WTC11 (cell line): ENCODE measurements around the gene HSPG2. TPM values are rescaled to one million over a fixed set of nuclear protein-coding genes. Genes with fewer than 3 reads are reported as not detected.

Experiments
- ATAC-seq: fragments of 200-7000 bp; cut with Tn5 transposase; 2 replicates; pipeline ENCODE4 v1.10.0; 2021; ENCODE audit warnings: mild to moderate bottlenecking, moderate library complexity
- CTCF ChIA-PET: fragments of 300-600 bp; sonication (Branson Sonifier 250); formaldehyde crosslinking; loops from one replicate; lab custom pipeline; 2021; ENCODE audit warnings: antibody characterized with exemption; lab: Charles Lee
- POLR2A ChIA-PET: fragments of 350-600 bp; sonication (Branson Sonifier 250); formaldehyde crosslinking; loops from one replicate; lab custom pipeline; 2021; ENCODE audit warnings: antibody characterized with exemption; lab: Charles Lee
- DNase-seq: peaks from one replicate; pipeline ENCODE4 v3.0.0; 2021; ENCODE audit warnings: low spot score
- H3K27ac Mint-ChIP-seq: 2 replicates; pipeline ENCODE4 v1.8.0; 2021; ENCODE audit warnings: mixed read lengths
- H3K27me3 Mint-ChIP-seq: 2 replicates; pipeline ENCODE4 v1.8.0; 2021; ENCODE audit warnings: low read depth, mild to moderate bottlenecking, moderate library complexity, mixed read lengths
- H3K36me3 Mint-ChIP-seq: 2 replicates; pipeline ENCODE4 v1.8.0; 2021; ENCODE audit warnings: mixed read lengths
- H3K4me1 Mint-ChIP-seq: 2 replicates; pipeline ENCODE4 v1.8.0; 2022; ENCODE audit warnings: mixed read lengths
- H3K4me3 Mint-ChIP-seq: 2 replicates; pipeline ENCODE4 v1.8.0; 2021; ENCODE audit warnings: mild to moderate bottlenecking, moderate library complexity, mixed read lengths
- H3K9me3 Mint-ChIP-seq: 2 replicates; pipeline ENCODE4 v1.8.0; 2021; ENCODE audit warnings: mixed read lengths
- CBFB ChIP-seq: sonication (generic); formaldehyde crosslinking; IDR thresholded peaks from 2 replicates; pipeline ENCODE4 v1.8.1; 2022; ENCODE audit warnings: mild to moderate bottlenecking, low read depth, missing genetic modification reagents
- CREM ChIP-seq: sonication (generic); formaldehyde crosslinking; IDR thresholded peaks from 2 replicates; pipeline ENCODE4 v1.8.1; 2022; ENCODE audit warnings: mild to moderate bottlenecking, missing genetic modification reagents, moderate library complexity
- ELF4 ChIP-seq: sonication (generic); formaldehyde crosslinking; IDR thresholded peaks from 2 replicates; pipeline ENCODE4 v1.8.1; 2022; ENCODE audit warnings: low read depth, mild to moderate bottlenecking, moderate library complexity, missing genetic modification reagents
- ESRRA ChIP-seq: sonication (generic); formaldehyde crosslinking; IDR thresholded peaks from 2 replicates; pipeline ENCODE4 v1.8.1; 2022; ENCODE audit warnings: mild to moderate bottlenecking, missing genetic modification reagents, borderline replicate concordance
- ETV6 ChIP-seq: sonication (generic); formaldehyde crosslinking; IDR thresholded peaks from 2 replicates; pipeline ENCODE4 v1.8.1; 2022; ENCODE audit warnings: mild to moderate bottlenecking, missing genetic modification reagents
- HMGA2 ChIP-seq: fragments of 250-450 bp; sonication (Bioruptor Pico); IDR thresholded peaks from 2 replicates; pipeline ENCODE4 v1.4.0; 2021; ENCODE audit warnings: mild to moderate bottlenecking, moderate library complexity
- JAZF1 ChIP-seq: fragments of 250-450 bp; sonication (Bioruptor Pico); IDR thresholded peaks from 2 replicates; pipeline ENCODE4 v1.9.0; 2021; ENCODE audit warnings: moderate library complexity, mild to moderate bottlenecking, inconsistent platforms
- JUN ChIP-seq: sonication (generic); formaldehyde crosslinking; IDR thresholded peaks from 2 replicates; pipeline ENCODE4 v1.8.0; 2023; ENCODE audit warnings: mild to moderate bottlenecking, missing genetic modification reagents
- KAT7 ChIP-seq: sonication (generic); formaldehyde crosslinking; IDR thresholded peaks from 2 replicates; pipeline ENCODE4 v1.8.1; 2023; ENCODE audit warnings: missing genetic modification reagents, mild to moderate bottlenecking, borderline replicate concordance
- NFE2L1 ChIP-seq: sonication (generic); formaldehyde crosslinking; IDR thresholded peaks from 2 replicates; pipeline ENCODE4 v1.8.1; 2023; ENCODE audit warnings: missing genetic modification reagents
- NFYB ChIP-seq: sonication (generic); formaldehyde crosslinking; conservative IDR thresholded peaks from 2 replicates; pipeline ENCODE4 v1.8.0; 2022; ENCODE audit warnings: low read depth, missing genetic modification reagents
- OVOL2 ChIP-seq: fragments of 250-450 bp; sonication (Bioruptor Pico); IDR thresholded peaks from 2 replicates; pipeline ENCODE4 v1.9.0; 2021; ENCODE audit warnings: mild to moderate bottlenecking, borderline replicate concordance
- RELA ChIP-seq: sonication (generic); formaldehyde crosslinking; IDR thresholded peaks from 2 replicates; pipeline ENCODE4 v1.8.1; 2022; ENCODE audit warnings: missing genetic modification reagents, mild to moderate bottlenecking, borderline replicate concordance
- SOX15 ChIP-seq: fragments of 250-450 bp; sonication (Bioruptor Pico); IDR thresholded peaks from 2 replicates; pipeline ENCODE4 v1.9.0; 2021; ENCODE audit warnings: mild to moderate bottlenecking
- SP1 ChIP-seq: sonication (generic); formaldehyde crosslinking; conservative IDR thresholded peaks from 2 replicates; pipeline ENCODE4 v1.8.1; 2022; ENCODE audit warnings: missing genetic modification reagents
- ZBTB21 ChIP-seq: sonication (generic); formaldehyde crosslinking; IDR thresholded peaks from 2 replicates; pipeline ENCODE4 v1.8.1; 2023; ENCODE audit warnings: mild to moderate bottlenecking, missing genetic modification reagents, borderline replicate concordance
- ZNF138 ChIP-seq: sonication (generic); formaldehyde crosslinking; conservative IDR thresholded peaks from 2 replicates; pipeline ENCODE4 v1.8.1; 2022; ENCODE audit warnings: mild to moderate bottlenecking, moderate library complexity, missing genetic modification reagents
- ZNF232 ChIP-seq: sonication (generic); formaldehyde crosslinking; IDR thresholded peaks from 2 replicates; pipeline ENCODE4 v1.8.0; 2022; ENCODE audit warnings: mild to moderate bottlenecking, missing genetic modification reagents
- ZNF317 ChIP-seq: sonication (generic); formaldehyde crosslinking; IDR thresholded peaks from 2 replicates; pipeline ENCODE4 v1.8.1; 2023; ENCODE audit warnings: low read depth, mild to moderate bottlenecking, moderate library complexity, missing genetic modification reagents, borderline replicate concordance
- ZNF423 ChIP-seq: fragments of 250-450 bp; sonication (Bioruptor Pico); IDR thresholded peaks from 2 replicates; pipeline ENCODE4 v2.1.2; 2022; ENCODE audit warnings: mild to moderate bottlenecking, moderate library complexity
- total RNA-seq: library from RNA; stranded (reverse); gene quantifications from 3 replicates; pipeline ENCODE4 v1.2.3, GENCODE V29; 2021
- TF ChIP-seq, protein P1 (sequence below): sonication (generic); formaldehyde crosslinking; conservative IDR thresholded peaks from 2 replicates; pipeline ENCODE4 v1.8.1; 2023; ENCODE audit warnings: mild to moderate bottlenecking, low read depth, missing genetic modification reagents, moderate library complexity
- TF ChIP-seq, protein P2 (sequence below): fragments of 200-600 bp; IDR thresholded peaks from 2 replicates; pipeline ENCODE4 v1.8.0; 2022; ENCODE audit warnings: antibody characterized with exemption
- TF ChIP-seq, protein P3 (sequence below): sonication (generic); formaldehyde crosslinking; IDR thresholded peaks from 2 replicates; pipeline ENCODE4 v1.8.0; 2022; ENCODE audit warnings: mild to moderate bottlenecking, missing genetic modification reagents
- TF ChIP-seq, protein P4 (sequence below): sonication (generic); formaldehyde crosslinking; IDR thresholded peaks from 2 replicates; pipeline ENCODE4 v1.8.1; 2023; ENCODE audit warnings: mild to moderate bottlenecking, moderate library complexity, missing genetic modification reagents
- TF ChIP-seq, protein P5 (sequence below): sonication (generic); formaldehyde crosslinking; IDR thresholded peaks from 2 replicates; pipeline ENCODE4 v1.8.1; 2023; ENCODE audit warnings: mild to moderate bottlenecking, missing genetic modification reagents, borderline replicate concordance

Gene HSPG2
- total RNA-seq, 1 experiment from 2014 or later, result 120 TPM

DNA sequence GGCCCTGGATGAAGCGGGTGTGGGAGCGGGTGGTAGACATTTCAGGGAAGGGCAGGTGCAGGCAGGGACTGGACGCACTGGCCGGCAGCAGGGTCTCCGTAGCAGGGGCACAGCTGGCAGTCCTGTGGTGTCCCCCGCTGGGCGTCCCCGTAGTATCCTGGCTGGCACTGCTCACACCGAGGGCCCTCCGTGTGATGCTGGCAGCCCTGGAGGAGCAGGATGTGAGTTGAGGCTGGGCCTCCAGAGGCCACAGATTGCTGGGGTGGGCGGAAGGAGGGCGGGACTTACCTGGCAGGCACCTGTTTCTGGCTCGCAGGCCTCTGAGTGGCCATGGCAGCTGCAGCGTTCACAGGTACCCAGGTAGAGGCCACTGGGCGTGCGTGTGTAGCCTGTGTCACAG, 62.8 kb downstream of the HSPG2 start:
- TF ChIP-seq ZNF423 (CRISPR knock-in tag), result no peak
- TF ChIP-seq OVOL2 (CRISPR knock-in tag), result no peak
- TF ChIP-seq, protein P1, sequence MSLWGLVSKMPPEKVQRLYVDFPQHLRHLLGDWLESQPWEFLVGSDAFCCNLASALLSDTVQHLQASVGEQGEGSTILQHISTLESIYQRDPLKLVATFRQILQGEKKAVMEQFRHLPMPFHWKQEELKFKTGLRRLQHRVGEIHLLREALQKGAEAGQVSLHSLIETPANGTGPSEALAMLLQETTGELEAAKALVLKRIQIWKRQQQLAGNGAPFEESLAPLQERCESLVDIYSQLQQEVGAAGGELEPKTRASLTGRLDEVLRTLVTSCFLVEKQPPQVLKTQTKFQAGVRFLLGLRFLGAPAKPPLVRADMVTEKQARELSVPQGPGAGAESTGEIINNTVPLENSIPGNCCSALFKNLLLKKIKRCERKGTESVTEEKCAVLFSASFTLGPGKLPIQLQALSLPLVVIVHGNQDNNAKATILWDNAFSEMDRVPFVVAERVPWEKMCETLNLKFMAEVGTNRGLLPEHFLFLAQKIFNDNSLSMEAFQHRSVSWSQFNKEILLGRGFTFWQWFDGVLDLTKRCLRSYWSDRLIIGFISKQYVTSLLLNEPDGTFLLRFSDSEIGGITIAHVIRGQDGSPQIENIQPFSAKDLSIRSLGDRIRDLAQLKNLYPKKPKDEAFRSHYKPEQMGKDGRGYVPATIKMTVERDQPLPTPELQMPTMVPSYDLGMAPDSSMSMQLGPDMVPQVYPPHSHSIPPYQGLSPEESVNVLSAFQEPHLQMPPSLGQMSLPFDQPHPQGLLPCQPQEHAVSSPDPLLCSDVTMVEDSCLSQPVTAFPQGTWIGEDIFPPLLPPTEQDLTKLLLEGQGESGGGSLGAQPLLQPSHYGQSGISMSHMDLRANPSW (CRISPR knock-in tag), result no peak
- no peak for TF ChIP-seq CBFB (CRISPR knock-in tag)
- no peak for TF ChIP-seq ZNF317 (CRISPR knock-in tag)
- TF ChIP-seq, protein P2, sequence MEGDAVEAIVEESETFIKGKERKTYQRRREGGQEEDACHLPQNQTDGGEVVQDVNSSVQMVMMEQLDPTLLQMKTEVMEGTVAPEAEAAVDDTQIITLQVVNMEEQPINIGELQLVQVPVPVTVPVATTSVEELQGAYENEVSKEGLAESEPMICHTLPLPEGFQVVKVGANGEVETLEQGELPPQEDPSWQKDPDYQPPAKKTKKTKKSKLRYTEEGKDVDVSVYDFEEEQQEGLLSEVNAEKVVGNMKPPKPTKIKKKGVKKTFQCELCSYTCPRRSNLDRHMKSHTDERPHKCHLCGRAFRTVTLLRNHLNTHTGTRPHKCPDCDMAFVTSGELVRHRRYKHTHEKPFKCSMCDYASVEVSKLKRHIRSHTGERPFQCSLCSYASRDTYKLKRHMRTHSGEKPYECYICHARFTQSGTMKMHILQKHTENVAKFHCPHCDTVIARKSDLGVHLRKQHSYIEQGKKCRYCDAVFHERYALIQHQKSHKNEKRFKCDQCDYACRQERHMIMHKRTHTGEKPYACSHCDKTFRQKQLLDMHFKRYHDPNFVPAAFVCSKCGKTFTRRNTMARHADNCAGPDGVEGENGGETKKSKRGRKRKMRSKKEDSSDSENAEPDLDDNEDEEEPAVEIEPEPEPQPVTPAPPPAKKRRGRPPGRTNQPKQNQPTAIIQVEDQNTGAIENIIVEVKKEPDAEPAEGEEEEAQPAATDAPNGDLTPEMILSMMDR, result no peak
- no peak for TF ChIP-seq ELF4
- no peak for TF ChIP-seq ESRRA (CRISPR knock-in tag)
- no peak for TF ChIP-seq ZNF232 (CRISPR knock-in tag)
- TF ChIP-seq, protein P3, sequence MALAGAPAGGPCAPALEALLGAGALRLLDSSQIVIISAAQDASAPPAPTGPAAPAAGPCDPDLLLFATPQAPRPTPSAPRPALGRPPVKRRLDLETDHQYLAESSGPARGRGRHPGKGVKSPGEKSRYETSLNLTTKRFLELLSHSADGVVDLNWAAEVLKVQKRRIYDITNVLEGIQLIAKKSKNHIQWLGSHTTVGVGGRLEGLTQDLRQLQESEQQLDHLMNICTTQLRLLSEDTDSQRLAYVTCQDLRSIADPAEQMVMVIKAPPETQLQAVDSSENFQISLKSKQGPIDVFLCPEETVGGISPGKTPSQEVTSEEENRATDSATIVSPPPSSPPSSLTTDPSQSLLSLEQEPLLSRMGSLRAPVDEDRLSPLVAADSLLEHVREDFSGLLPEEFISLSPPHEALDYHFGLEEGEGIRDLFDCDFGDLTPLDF, result no peak
- TF ChIP-seq, protein P4, sequence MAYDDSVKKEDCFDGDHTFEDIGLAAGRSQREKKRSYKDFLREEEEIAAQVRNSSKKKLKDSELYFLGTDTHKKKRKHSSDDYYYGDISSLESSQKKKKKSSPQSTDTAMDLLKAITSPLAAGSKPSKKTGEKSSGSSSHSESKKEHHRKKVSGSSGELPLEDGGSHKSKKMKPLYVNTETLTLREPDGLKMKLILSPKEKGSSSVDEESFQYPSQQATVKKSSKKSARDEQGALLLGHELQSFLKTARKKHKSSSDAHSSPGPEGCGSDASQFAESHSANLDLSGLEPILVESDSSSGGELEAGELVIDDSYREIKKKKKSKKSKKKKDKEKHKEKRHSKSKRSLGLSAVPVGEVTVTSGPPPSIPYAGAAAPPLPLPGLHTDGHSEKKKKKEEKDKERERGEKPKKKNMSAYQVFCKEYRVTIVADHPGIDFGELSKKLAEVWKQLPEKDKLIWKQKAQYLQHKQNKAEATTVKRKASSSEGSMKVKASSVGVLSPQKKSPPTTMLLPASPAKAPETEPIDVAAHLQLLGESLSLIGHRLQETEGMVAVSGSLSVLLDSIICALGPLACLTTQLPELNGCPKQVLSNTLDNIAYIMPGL, result no peak
- TF ChIP-seq SOX15, result no peak
- no peaks in the 10 kb centered on the region for H3K27me3 Mint-ChIP-seq
- no peak for DNase-seq
- CTCF ChIA-PET, result no interaction called here
- no peak overlapping the region for H3K4me3 Mint-ChIP-seq
- no peak for ATAC-seq
- POLR2A ChIA-PET, result no interaction called here
- peaks cover 4% of the 10 kb centered on the region; the same call in 1 of the 2 replicates for H3K4me1 Mint-ChIP-seq
- H3K27ac Mint-ChIP-seq, result no peak overlapping the region
- no peaks in the 10 kb centered on the region for H3K9me3 Mint-ChIP-seq
- H3K36me3 Mint-ChIP-seq, result peaks cover 31% of the 10 kb centered on the region

DNA sequence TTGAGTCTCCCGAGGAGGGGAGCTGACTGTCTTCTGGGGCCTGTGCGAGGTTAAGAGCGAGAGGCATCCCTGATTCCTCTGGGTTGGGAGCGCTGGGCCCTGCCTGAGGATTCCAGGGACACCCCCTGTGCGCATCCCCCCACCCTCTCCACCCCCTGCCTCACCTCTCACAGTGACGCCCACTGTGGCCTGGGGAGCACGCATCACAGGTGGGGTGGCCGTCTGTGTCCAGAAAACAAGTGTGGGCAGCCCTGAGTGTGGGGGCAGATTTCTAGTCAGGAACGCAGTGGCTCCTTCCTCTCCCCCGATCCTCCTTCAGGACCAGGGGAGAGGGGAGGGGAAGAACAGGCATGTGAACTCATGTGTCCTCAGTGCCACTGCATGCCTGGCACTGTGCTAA, 63.3 kb downstream of the HSPG2 start:
- H3K27ac Mint-ChIP-seq, result 0 out of 2 replicates have a peak overlapping the region, but pooled peaks have one; percentile 57
- ChIA-PET POLR2A (no interaction called here), CTCF (no interaction called here)
- H3K9me3 Mint-ChIP-seq, result no peaks in the 10 kb centered on the region
- no peak overlapping the region for H3K4me3 Mint-ChIP-seq
- peaks cover 34% of the 10 kb centered on the region for H3K36me3 Mint-ChIP-seq
- H3K27me3 Mint-ChIP-seq, result no peaks in the 10 kb centered on the region
- H3K4me1 Mint-ChIP-seq, result peaks cover 7% of the 10 kb centered on the region
- DNase-seq (no peak), ATAC-seq (no peak)
- TF ChIP-seq RELA (no peak), ZBTB21 (CRISPR knock-in tag) (no peak), NFYB (CRISPR knock-in tag) (no peak), SOX15 (no peak), JUN (no peak), ETV6 (no peak), HMGA2 (CRISPR knock-in tag) (no peak), OVOL2 (CRISPR knock-in tag) (no peak), KAT7 (no peak), NFE2L1 (no peak), SP1 (CRISPR knock-in tag) (no peak), JAZF1 (CRISPR knock-in tag) (no peak), ZNF138 (CRISPR knock-in tag) (no peak), CREM (CRISPR knock-in tag) (no peak)
- TF ChIP-seq, protein P5, sequence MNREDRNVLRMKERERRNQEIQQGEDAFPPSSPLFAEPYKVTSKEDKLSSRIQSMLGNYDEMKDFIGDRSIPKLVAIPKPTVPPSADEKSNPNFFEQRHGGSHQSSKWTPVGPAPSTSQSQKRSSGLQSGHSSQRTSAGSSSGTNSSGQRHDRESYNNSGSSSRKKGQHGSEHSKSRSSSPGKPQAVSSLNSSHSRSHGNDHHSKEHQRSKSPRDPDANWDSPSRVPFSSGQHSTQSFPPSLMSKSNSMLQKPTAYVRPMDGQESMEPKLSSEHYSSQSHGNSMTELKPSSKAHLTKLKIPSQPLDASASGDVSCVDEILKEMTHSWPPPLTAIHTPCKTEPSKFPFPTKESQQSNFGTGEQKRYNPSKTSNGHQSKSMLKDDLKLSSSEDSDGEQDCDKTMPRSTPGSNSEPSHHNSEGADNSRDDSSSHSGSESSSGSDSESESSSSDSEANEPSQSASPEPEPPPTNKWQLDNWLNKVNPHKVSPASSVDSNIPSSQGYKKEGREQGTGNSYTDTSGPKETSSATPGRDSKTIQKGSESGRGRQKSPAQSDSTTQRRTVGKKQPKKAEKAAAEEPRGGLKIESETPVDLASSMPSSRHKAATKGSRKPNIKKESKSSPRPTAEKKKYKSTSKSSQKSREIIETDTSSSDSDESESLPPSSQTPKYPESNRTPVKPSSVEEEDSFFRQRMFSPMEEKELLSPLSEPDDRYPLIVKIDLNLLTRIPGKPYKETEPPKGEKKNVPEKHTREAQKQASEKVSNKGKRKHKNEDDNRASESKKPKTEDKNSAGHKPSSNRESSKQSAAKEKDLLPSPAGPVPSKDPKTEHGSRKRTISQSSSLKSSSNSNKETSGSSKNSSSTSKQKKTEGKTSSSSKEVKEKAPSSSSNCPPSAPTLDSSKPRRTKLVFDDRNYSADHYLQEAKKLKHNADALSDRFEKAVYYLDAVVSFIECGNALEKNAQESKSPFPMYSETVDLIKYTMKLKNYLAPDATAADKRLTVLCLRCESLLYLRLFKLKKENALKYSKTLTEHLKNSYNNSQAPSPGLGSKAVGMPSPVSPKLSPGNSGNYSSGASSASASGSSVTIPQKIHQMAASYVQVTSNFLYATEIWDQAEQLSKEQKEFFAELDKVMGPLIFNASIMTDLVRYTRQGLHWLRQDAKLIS, result no peak
